DND-41 (cell line): ENCODE results near the gene ADAMTS13.

Experiments used
- ATAC-seq: fragments of 200-7000 bp; cut with Tn5 transposase; 3 replicates; pipeline ENCODE4 v1.9.1; 2021; ENCODE audit warnings: low read depth; ENCODE audit not compliant: insufficient read depth
- DNase-seq: peaks from one replicate; pipeline ENCODE4 v3.0.0-alpha.2; 2020
- H2AFZ ChIP-seq: 2 replicates; pipeline ENCODE4 v1.6.0; 2012; ENCODE audit warnings: low read depth, low read length
- H3K27ac ChIP-seq: 2 replicates; pipeline ENCODE4 v1.5.1; 2012; ENCODE audit warnings: low read length, inconsistent platforms
- H3K27me3 ChIP-seq: fragments of 200-600 bp; sonication (generic); 2 replicates; pipeline ENCODE4 v1.6.0; 2012; ENCODE audit warnings: low read length, mild to moderate bottlenecking, inconsistent platforms; ENCODE audit not compliant: insufficient read depth, poor library complexity
- H3K36me3 ChIP-seq: 2 replicates; pipeline ENCODE4 v1.5.1; 2012; ENCODE audit warnings: low read length, inconsistent platforms; ENCODE audit not compliant: insufficient read depth
- H3K4me1 ChIP-seq: 2 replicates; pipeline ENCODE4 v1.5.1; 2012; ENCODE audit warnings: mild to moderate bottlenecking, low read length; ENCODE audit not compliant: insufficient read depth
- H3K4me2 ChIP-seq: 2 replicates; pipeline ENCODE4 v1.6.0; 2012; ENCODE audit warnings: mild to moderate bottlenecking, moderate library complexity, low read length, inconsistent platforms; ENCODE audit not compliant: insufficient read depth
- H3K4me3 ChIP-seq, 2 experiments: fragments of 200-600 bp in 1 of 2; shearing (Covaris generic) in 1 of 2; 2 replicates each; pipeline ENCODE4 v1.5.1; 2012 to 2016; ENCODE audit warnings: inconsistent platforms in 2 of 2, low read length in 2 of 2, mild to moderate bottlenecking in 2 of 2, low read depth in 1 of 2, moderate library complexity in 1 of 2
- H3K79me2 ChIP-seq: 2 replicates; pipeline ENCODE4 v1.6.0; 2012; ENCODE audit warnings: low read length, inconsistent platforms; ENCODE audit not compliant: insufficient read depth
- H3K9ac ChIP-seq: 2 replicates; pipeline ENCODE4 v1.6.0; 2012; ENCODE audit warnings: low read depth, mild to moderate bottlenecking, inconsistent platforms, low read length, moderate library complexity
- H3K9me3 ChIP-seq: 2 replicates; pipeline ENCODE4 v1.5.1; 2012; ENCODE audit warnings: low read length, moderate library complexity, mild to moderate bottlenecking, inconsistent platforms; ENCODE audit not compliant: insufficient read depth, severe bottlenecking
- H4K20me1 ChIP-seq: 2 replicates; pipeline ENCODE4 v1.6.0; 2012; ENCODE audit warnings: low read length; ENCODE audit not compliant: insufficient read depth
- EZH2 ChIP-seq: IDR thresholded peaks from 3 replicates; pipeline ENCODE4 v1.6.1; 2012; ENCODE audit warnings: borderline replicate concordance, low read depth, mild to moderate bottlenecking, moderate library complexity, low read length, inconsistent platforms; ENCODE audit not compliant: severe bottlenecking
- TF ChIP-seq, protein P1 (sequence below): IDR thresholded peaks from 2 replicates; pipeline ENCODE4 v1.5.1; 2012; ENCODE audit warnings: borderline replicate concordance, low read length, moderate library complexity, mild to moderate bottlenecking; ENCODE audit not compliant: poor library complexity, severe bottlenecking; ENCODE audit errors: extremely low read depth

ADAMTS13 gene

DNA sequence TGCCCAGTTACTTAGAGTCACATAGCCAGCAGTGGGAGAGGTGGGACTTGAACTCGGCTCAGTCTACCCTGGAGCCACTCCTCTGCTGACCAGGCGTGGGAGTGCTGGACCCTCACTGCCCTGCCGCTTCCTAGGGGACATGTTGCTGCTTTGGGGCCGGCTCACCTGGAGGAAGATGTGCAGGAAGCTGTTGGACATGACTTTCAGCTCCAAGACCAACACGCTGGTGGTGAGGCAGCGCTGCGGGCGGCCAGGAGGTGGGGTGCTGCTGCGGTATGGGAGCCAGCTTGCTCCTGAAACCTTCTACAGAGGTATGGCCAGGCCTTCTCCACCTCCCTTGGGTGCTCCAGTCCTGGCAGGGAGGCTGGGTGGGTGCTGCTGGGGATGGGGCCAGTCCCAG, 34.2 kb downstream of the ADAMTS13 start:
- TF ChIP-seq EZH2: no peak
- TF ChIP-seq, protein P1, sequence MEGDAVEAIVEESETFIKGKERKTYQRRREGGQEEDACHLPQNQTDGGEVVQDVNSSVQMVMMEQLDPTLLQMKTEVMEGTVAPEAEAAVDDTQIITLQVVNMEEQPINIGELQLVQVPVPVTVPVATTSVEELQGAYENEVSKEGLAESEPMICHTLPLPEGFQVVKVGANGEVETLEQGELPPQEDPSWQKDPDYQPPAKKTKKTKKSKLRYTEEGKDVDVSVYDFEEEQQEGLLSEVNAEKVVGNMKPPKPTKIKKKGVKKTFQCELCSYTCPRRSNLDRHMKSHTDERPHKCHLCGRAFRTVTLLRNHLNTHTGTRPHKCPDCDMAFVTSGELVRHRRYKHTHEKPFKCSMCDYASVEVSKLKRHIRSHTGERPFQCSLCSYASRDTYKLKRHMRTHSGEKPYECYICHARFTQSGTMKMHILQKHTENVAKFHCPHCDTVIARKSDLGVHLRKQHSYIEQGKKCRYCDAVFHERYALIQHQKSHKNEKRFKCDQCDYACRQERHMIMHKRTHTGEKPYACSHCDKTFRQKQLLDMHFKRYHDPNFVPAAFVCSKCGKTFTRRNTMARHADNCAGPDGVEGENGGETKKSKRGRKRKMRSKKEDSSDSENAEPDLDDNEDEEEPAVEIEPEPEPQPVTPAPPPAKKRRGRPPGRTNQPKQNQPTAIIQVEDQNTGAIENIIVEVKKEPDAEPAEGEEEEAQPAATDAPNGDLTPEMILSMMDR: peak; percentile 38
- Histone ChIP-seq H3K4me1 (peaks cover 21% of the 10 kb centered on the region), H3K9me3 (no peaks in the 10 kb centered on the region), H3K9ac (no peak overlapping the region), H2AFZ (no peak overlapping the region), H3K36me3 (no peaks in the 10 kb centered on the region), H3K27me3 (no peaks in the 10 kb centered on the region), H3K27ac (no peak overlapping the region), H3K79me2 (no peaks in the 10 kb centered on the region), H4K20me1 (0 out of 2 replicates have a peak, but pooled peaks cover 6% of the 10 kb centered on the region), H3K4me2 (no peak overlapping the region), H3K4me3 (no peak overlapping the region)
- ATAC-seq (no peak), DNase-seq (no peak)

DNA sequence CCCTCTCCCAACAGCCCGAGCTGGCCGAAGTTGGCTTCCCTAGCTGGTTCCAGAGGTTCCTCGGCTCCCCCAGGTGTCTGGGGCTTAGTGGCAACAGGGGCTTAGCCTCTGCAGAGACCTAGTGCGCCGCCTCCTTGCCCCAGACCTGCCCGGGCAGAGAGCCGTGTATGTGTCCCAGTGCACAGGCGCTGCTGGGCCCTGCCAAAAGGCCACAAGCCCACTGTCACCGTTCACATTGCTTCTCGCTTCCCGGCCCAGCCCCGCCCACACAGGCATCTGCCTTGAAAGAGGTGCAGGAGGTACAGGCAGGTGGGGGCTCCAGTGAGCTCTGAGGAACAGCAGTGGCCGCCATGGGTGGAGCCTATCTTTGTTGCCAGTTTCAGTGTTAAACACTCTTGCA, 35.1 kb downstream of the ADAMTS13 start:
- Histone ChIP-seq H2AFZ (no peak overlapping the region), H3K36me3 (no peaks in the 10 kb centered on the region), H3K9me3 (no peaks in the 10 kb centered on the region), H3K4me1 (peaks cover 21% of the 10 kb centered on the region), H3K79me2 (no peaks in the 10 kb centered on the region), H3K4me3 (no peak overlapping the region), H3K9ac (no peak overlapping the region), H3K27me3 (no peaks in the 10 kb centered on the region), H3K27ac (no peak overlapping the region), H3K4me2 (no peak overlapping the region), H4K20me1 (0 out of 2 replicates have a peak, but pooled peaks cover 6% of the 10 kb centered on the region)
- no peak for ATAC-seq
- no peak for DNase-seq
- TF ChIP-seq, protein P1: no peak
- TF ChIP-seq EZH2: no peak

DNA sequence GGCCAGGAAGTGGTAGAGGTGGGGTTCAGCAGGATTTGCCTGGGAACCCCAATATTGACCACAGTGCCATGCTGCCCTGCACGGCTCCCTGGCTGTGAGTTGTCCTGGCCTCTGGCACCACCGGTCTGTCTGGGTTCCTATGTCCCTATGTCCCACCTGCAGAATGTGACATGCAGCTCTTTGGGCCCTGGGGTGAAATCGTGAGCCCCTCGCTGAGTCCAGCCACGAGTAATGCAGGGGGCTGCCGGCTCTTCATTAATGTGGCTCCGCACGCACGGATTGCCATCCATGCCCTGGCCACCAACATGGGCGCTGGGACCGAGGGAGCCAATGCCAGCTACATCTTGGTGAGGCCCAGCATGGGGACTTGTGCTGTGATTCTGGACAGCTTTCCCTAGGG, 35.6 kb downstream of the ADAMTS13 start:
- no peaks in the 10 kb centered on the region for H3K27me3 ChIP-seq
- no peak overlapping the region for H3K4me3 ChIP-seq
- no peak overlapping the region for H2AFZ ChIP-seq
- H3K36me3 ChIP-seq: no peaks in the 10 kb centered on the region
- peaks cover 21% of the 10 kb centered on the region for H3K4me1 ChIP-seq
- no peak for TF ChIP-seq EZH2
- TF ChIP-seq, protein P1: no peak
- H4K20me1 ChIP-seq: 0 out of 2 replicates have a peak, but pooled peaks cover 6% of the 10 kb centered on the region
- ATAC-seq (no peak), DNase-seq (no peak)
- H3K4me2 ChIP-seq: no peak overlapping the region
- no peaks in the 10 kb centered on the region for H3K9me3 ChIP-seq
- H3K79me2 ChIP-seq: no peaks in the 10 kb centered on the region
- no peak overlapping the region for H3K27ac ChIP-seq
- no peak overlapping the region for H3K9ac ChIP-seq
